OCI-LY1 (cell line): ENCODE measurements around the gene CXADR.

Experiments
- EZH2 ChIP-seq: fragments of 200-600 bp; sonication (generic), shearing (Covaris generic); IDR thresholded peaks from 2 replicates; pipeline ENCODE4 v1.8.0; 2017; ENCODE audit warnings: borderline replicate concordance, mixed run types, mild to moderate bottlenecking, antibody characterized with exemption, low read length, moderate library complexity, mixed read lengths
- TF ChIP-seq, protein P1 (sequence below): fragments of 200-600 bp; sonication (generic), shearing (Covaris generic); IDR thresholded peaks from 2 replicates; pipeline ENCODE4 v1.5.1; 2017; ENCODE audit warnings: mild to moderate bottlenecking, antibody characterized with exemption, low read length, moderate library complexity, mixed read lengths

DNA sequence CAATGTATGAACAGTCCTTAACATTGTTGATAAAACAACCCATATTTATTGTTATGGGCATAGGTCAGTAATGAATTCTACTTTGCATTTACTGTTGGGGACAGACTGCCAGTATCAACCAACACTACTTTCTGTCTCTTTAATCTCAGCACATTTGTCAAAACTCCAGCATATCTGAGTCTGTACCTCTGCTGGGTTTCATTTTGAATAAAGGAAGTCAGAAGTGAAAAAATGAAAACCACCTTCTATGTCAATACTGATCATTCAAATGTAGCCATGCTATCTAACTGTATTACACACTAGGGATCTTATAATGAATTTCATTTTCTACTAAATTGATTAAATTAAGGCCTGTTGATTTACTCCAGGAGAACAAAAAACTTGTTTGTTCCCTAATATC lies 24.2 kb upstream of the CXADR start:
- TF ChIP-seq, protein P1, sequence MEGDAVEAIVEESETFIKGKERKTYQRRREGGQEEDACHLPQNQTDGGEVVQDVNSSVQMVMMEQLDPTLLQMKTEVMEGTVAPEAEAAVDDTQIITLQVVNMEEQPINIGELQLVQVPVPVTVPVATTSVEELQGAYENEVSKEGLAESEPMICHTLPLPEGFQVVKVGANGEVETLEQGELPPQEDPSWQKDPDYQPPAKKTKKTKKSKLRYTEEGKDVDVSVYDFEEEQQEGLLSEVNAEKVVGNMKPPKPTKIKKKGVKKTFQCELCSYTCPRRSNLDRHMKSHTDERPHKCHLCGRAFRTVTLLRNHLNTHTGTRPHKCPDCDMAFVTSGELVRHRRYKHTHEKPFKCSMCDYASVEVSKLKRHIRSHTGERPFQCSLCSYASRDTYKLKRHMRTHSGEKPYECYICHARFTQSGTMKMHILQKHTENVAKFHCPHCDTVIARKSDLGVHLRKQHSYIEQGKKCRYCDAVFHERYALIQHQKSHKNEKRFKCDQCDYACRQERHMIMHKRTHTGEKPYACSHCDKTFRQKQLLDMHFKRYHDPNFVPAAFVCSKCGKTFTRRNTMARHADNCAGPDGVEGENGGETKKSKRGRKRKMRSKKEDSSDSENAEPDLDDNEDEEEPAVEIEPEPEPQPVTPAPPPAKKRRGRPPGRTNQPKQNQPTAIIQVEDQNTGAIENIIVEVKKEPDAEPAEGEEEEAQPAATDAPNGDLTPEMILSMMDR, result no peak
- no peak for TF ChIP-seq EZH2
